ENCODE measurements around the gene ANKRD24.
"Not testable (repeated sequence)": the region's sequence is repeated elsewhere in the genome, so short reads cannot be mapped to it uniquely, and the experiment has no call there.

DNA sequence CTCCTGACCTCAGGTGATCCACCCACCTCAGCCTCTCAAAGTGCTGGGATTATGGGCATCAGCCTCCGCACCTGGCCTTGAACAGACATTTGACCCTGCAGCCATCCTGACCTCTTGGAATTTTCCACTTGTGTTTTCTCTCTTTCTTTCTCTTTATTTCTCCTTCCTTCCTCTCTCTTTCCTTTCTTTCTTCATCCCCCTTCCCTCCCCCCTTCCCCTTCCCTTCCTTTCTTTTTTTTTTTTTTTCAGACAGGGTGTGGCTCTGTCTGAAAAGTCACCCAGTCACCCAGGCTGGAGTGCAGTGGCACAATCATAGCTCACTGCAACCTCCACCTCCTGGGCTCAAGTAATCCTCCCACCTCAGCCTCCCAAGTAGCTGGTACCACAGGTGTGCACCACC, 36.0 kb downstream of the ANKRD24 start:
- not testable (repeated sequence) for TF ChIP-seq TCF7L2 (IDR thresholded peaks at IDR 0.05; ENCODE audit: low read depth, low read length); POLR2AphosphoS5 (IDR thresholded peaks at IDR 0.05; ENCODE audit: low read depth, low read length); SIN3A (IDR thresholded peaks at IDR 0.05; ENCODE audit: borderline replicate concordance, insufficient read depth, low read depth, low read length)
- TF ChIP-seq, protein P1, sequence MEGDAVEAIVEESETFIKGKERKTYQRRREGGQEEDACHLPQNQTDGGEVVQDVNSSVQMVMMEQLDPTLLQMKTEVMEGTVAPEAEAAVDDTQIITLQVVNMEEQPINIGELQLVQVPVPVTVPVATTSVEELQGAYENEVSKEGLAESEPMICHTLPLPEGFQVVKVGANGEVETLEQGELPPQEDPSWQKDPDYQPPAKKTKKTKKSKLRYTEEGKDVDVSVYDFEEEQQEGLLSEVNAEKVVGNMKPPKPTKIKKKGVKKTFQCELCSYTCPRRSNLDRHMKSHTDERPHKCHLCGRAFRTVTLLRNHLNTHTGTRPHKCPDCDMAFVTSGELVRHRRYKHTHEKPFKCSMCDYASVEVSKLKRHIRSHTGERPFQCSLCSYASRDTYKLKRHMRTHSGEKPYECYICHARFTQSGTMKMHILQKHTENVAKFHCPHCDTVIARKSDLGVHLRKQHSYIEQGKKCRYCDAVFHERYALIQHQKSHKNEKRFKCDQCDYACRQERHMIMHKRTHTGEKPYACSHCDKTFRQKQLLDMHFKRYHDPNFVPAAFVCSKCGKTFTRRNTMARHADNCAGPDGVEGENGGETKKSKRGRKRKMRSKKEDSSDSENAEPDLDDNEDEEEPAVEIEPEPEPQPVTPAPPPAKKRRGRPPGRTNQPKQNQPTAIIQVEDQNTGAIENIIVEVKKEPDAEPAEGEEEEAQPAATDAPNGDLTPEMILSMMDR (IDR thresholded peaks at IDR 0.05) = not testable (repeated sequence)
- TF ChIP-seq, protein P2, sequence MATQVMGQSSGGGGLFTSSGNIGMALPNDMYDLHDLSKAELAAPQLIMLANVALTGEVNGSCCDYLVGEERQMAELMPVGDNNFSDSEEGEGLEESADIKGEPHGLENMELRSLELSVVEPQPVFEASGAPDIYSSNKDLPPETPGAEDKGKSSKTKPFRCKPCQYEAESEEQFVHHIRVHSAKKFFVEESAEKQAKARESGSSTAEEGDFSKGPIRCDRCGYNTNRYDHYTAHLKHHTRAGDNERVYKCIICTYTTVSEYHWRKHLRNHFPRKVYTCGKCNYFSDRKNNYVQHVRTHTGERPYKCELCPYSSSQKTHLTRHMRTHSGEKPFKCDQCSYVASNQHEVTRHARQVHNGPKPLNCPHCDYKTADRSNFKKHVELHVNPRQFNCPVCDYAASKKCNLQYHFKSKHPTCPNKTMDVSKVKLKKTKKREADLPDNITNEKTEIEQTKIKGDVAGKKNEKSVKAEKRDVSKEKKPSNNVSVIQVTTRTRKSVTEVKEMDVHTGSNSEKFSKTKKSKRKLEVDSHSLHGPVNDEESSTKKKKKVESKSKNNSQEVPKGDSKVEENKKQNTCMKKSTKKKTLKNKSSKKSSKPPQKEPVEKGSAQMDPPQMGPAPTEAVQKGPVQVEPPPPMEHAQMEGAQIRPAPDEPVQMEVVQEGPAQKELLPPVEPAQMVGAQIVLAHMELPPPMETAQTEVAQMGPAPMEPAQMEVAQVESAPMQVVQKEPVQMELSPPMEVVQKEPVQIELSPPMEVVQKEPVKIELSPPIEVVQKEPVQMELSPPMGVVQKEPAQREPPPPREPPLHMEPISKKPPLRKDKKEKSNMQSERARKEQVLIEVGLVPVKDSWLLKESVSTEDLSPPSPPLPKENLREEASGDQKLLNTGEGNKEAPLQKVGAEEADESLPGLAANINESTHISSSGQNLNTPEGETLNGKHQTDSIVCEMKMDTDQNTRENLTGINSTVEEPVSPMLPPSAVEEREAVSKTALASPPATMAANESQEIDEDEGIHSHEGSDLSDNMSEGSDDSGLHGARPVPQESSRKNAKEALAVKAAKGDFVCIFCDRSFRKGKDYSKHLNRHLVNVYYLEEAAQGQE (IDR thresholded peaks at IDR 0.05; ENCODE audit: insufficient read depth in 1 of 2, low read depth in 2 of 2, low read length in 1 of 2) = not testable (repeated sequence)
